Astrocyte (in vitro differentiated cells and primary cell): ENCODE results near the gene GAB2.

Source experiments
- EZH2 ChIP-seq: IDR thresholded peaks from 2 replicates; pipeline ENCODE4 v1.6.1; 2012; ENCODE audit warnings: mild to moderate bottlenecking, low read length, inconsistent platforms; ENCODE audit not compliant: insufficient read depth
- TF ChIP-seq, protein P1 (sequence below): IDR thresholded peaks from 2 replicates; pipeline ENCODE4 v1.5.1; 2011; ENCODE audit warnings: low read depth, mild to moderate bottlenecking, inconsistent platforms, low read length, moderate library complexity; ENCODE audit not compliant: insufficient read depth

DNA sequence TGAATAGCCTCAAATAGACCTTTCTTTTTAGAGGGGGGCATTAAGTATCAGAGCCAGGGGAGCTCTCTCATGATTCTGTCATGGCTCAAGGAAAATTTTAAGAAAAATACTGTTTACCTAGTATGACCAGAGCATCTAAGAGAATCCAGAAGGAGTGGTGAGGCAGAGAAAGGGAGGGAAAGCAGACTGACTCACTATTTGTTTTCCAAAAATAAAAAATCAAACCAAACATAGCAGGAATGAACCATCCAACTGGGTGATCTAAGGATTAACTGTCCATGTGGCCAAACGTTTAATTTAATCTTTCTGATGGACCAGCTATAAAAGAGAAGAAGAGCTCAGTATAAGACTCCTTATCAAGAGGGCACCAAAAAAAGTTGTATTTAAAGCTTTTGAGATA, 70.8 kb downstream of the GAB2 start:
- TF ChIP-seq, protein P1, sequence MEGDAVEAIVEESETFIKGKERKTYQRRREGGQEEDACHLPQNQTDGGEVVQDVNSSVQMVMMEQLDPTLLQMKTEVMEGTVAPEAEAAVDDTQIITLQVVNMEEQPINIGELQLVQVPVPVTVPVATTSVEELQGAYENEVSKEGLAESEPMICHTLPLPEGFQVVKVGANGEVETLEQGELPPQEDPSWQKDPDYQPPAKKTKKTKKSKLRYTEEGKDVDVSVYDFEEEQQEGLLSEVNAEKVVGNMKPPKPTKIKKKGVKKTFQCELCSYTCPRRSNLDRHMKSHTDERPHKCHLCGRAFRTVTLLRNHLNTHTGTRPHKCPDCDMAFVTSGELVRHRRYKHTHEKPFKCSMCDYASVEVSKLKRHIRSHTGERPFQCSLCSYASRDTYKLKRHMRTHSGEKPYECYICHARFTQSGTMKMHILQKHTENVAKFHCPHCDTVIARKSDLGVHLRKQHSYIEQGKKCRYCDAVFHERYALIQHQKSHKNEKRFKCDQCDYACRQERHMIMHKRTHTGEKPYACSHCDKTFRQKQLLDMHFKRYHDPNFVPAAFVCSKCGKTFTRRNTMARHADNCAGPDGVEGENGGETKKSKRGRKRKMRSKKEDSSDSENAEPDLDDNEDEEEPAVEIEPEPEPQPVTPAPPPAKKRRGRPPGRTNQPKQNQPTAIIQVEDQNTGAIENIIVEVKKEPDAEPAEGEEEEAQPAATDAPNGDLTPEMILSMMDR: no peak
- TF ChIP-seq EZH2: no peak
